Thyroid gland (tissue), 4 donors: ENCODE data around the gene NRN1.

Source experiments
- CTCF ChIP-seq, 6 experiments: fragments of 200-600 bp in 3 of 6; fragments of 450-650 bp in 3 of 6; sonication (generic) in 3 of 6; IDR thresholded peaks; one replicate each; pipeline ENCODE4 v1.5.1; 2016 to 2019; ENCODE audit warnings: antibody characterized with exemption in 6 of 6, mild to moderate bottlenecking in 2 of 6, inconsistent platforms in 1 of 6, moderate library complexity in 1 of 6
- POLR2A ChIP-seq, 2 donors: fragments of 450-650 bp; IDR thresholded peaks; one replicate each; pipeline ENCODE4 v1.6.1; 2017; ENCODE audit warnings: antibody characterized with exemption in 2 of 2, mild to moderate bottlenecking in 2 of 2, moderate library complexity in 1 of 2

DNA sequence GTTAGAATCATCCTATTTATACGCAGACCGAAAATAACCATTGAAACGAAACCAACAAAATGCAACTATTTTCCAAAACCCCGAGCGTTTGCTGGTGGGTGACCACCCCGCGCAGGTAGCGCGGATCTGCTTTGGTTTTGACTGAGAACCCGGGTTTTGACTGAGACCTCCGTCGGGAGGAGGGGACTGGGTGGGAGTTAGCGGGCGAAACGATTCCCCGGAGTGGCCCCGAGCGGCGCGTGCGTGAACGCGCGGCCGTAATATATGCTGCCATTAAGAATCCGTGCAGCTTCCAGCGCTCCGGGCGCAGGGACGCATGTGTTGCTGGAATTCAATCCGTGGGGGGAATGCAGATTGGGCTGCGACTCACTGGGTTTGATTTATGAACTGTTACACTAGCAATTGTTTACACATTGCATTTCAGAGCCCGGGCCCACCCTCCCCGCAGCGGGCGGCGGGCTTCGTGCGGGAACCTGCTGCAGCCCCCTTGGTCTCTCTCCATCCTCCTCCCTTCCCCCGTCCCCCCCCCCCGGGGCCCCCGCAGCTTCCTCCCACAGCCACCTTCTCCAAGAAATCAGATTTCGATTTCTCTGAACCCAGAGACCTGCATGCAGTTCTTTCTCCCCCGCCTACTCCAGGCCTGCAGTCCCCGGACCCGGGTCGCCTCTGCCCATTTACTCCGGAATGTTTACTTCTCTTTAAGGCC, 9.9 kb downstream of the NRN1 start:
- TF ChIP-seq CTCF (IDR thresholded peaks at IDR 0.05), result no peak
- TF ChIP-seq POLR2A (IDR thresholded peaks at IDR 0.05), result no peak
